MM.1S (cell line): ENCODE measurements around the gene TMEM114.

Experiments used
- CTCF ChIP-seq: fragments of 300-600 bp; sonication (generic); IDR thresholded peaks from 2 replicates; pipeline ENCODE4 v1.5.1; 2016; ENCODE audit warnings: antibody characterized with exemption, low read length, mixed read lengths
- EZH2 ChIP-seq: fragments of 300-600 bp; sonication (generic); optimal IDR thresholded peaks from 2 replicates; pipeline ENCODE3; 2017; ENCODE audit warnings: low read depth, mild to moderate bottlenecking, antibody characterized with exemption, low read length, mixed read lengths
- EZH2phosphoT487 ChIP-seq: fragments of 300-600 bp; sonication (generic); IDR thresholded peaks from 2 replicates; pipeline ENCODE4 v1.6.1; 2018; ENCODE audit warnings: antibody characterized with exemption, low read length

GRCh38 chr16:8630255-8630953 is 40.1 kb upstream of the TMEM114 start:
- TF ChIP-seq CTCF (no peak), EZH2phosphoT487 (no peak), EZH2 (no peak)
